Activated CD8-positive, alpha-beta memory T cell treated with anti-CD3 and anti-CD28 coated beads for 1 hour (primary cell): ENCODE measurements around the gene TSEN2.
A peak's percentile ranks its signal among the peaks of the same experiment; 100 is the strongest.
"Not testable (repeated sequence)": the region's sequence is repeated elsewhere in the genome, so short reads cannot be mapped to it uniquely, and the experiment has no call there.

Experiments
- DNase-seq, 2 donors: peaks; one replicate each; pipeline ENCODE4 v3.0.0-alpha.2; 2020; ENCODE audit warnings: low read depth in 1 of 2; ENCODE audit errors: extremely low read depth in 1 of 2

The TSEN2 gene

DNA sequence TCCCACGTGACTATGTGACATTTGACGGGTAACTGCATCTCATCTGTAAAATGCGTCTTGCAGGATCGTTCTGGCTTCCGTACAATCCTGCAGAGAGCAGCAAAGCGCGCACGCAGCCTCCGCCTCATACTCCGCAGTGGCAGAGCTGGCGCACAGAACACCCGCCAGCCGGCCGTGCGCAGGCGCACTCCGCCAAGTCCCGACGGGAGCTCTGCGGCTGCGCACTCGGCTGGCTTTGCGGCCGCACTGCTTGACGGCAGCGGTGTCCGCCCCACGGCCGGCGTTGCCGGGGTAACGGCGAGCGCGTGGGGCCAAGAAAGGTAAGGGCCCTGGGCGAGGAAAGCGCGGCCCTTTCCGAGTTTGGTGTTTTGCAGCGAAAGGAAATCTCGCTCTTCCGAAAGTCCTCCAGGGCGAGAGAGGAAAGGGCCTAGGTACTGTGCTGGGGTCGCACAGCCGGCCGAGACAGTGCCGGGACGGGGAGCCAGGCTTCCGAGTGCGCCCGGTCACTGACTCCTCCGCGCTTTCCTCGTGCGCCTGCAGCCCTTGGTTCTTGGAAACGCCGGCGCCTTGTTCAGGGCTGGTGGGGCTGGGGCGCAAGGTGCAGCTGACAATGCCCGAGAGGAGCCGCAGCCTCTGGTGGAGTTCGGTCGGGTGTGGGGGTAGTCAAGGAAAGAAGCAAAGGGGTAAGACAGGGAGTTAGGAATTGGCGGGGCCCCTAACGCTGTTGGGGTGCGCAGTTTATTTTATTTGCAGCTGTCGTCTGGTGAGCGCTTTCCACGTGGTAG, at the start of gene TSEN2:
TSS of gene TSEN2 (plus strand) at position 283 of the 785 bp plus-strand sequence. CDS start 5,321 bp downstream, outside the sequence.
- DNase-seq: peak; percentile 87 to 96

DNA sequence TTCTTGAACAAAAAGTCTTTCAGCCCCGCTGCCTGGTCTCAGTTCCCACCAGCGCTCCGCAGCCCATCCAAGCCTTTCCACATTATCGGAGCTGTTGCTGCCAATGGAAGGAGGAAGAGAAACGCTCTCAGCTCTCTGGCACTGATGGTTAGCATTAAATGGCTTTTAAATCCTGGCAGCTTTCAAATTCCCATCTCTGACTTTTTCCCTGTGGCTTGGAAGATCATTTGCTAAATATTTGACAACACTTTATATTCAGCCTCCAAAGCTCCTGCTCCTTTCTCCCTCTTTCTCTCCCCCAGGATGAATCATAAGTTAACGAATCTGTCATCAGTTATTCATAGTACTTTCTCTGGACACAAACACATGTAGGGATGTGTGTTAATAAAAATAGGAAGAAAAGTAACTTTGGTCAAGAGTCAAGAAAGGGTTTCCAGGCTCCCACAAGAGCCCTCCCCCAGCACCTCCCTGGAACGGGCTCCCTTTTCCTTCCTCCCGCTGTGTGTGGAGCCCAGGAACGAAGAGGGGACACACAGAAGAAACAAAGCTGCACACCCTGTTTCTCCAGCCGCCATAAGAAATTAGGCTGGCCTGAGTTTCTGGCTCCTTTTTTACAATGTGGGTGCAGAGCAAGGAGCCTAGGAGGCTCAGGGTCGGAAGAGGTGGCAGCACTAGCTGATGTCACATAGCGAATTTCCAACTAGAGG, 47.6 kb upstream of the TSEN2 start:
- DNase-seq: no peak

DNA sequence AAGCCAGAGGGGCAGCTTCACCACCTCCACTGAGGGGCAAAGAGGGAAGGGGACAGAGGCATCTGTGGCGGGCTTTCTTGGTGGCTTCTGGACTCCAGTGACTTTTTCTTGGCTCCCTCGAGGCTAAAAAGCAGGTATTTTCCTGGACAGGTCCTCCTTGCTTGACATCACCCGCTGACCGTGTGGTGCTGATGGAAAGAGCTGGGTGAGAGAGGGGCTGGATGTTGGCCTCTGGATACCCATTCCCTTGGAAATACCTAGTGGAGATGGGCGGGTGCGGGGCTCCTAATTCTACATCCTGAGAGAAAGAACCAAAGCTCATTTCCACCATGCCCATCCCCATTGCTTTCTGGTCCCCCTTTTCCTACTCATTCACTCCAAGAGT, 47.1 kb upstream of the TSEN2 start:
- no peak for DNase-seq

DNA sequence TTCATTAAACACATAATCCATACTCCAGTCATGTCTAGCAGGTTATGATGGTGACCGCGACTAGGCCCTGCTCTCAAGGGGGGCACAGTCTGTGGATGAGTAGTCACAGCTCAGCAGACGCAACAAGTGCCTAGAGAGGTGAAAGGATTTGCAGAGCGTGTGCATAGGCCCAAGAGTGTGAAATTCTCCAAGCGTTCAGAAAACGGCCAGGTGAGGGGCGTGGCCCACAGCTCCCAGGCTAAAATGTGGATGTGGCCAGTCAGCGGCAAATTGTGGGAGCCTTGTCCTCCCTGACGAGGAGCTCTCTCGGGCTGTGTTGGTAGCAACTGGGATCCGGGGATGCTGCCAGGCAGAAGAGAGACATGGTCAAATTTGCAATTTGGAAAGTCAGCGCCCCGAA, 46.4 kb upstream of the TSEN2 start:
- no peak for DNase-seq

DNA sequence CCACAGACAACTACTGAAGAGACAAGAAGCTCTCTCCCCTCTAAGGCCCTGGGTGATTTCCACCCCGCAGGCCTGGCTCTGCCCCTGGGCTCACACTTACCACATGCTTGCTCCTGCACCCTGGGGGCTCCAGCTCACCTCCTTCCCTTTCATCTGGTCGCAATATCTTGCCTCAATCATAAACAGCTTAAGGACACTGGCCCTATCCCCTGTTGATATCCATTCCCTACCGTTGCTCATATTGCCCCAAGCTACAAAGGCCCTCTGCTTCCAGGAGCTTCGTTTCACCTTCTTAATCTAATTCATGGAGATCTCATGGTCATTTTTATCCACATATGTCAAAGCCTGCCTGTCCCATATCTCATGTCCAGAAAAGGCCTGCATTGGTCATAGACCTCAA, 46.0 kb upstream of the TSEN2 start:
- no peak for DNase-seq

DNA sequence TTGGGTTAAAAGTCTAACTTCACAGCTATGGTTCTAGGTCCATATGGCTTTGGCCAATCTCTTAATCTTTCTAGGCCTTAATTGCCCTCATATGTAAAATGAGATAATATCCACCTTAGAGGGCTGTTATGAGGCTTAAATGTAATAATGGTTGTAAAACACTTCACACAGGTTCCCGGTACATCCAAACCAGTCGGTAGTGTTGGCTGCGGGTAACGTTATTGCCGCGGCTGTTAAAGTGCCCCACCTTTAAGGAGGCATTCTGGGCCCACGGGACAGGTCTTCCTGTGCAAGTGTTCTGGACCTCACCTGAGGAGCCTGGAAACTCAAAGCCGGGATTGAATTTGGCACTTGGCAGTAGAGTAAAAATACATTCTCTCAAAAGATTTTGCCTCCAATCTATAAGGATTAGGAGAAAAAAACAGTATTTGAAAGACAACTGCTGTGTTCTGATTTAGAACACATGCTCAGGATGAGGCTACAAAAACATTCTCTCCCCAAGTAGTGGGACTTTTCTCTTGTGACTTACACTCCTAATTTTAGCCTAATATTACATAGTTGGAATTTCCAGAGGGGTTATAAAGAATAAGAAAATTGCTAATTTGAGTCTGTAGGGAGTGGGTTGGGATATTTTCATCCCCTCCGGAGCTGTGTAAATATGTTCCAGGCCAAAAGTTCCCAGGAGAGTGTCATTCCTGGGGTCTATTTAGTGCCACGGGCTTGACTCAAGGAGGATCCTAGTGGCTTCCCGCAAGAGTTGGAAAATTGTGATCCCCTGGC, 44.9 kb upstream of the TSEN2 start:
- no peak for DNase-seq

DNA sequence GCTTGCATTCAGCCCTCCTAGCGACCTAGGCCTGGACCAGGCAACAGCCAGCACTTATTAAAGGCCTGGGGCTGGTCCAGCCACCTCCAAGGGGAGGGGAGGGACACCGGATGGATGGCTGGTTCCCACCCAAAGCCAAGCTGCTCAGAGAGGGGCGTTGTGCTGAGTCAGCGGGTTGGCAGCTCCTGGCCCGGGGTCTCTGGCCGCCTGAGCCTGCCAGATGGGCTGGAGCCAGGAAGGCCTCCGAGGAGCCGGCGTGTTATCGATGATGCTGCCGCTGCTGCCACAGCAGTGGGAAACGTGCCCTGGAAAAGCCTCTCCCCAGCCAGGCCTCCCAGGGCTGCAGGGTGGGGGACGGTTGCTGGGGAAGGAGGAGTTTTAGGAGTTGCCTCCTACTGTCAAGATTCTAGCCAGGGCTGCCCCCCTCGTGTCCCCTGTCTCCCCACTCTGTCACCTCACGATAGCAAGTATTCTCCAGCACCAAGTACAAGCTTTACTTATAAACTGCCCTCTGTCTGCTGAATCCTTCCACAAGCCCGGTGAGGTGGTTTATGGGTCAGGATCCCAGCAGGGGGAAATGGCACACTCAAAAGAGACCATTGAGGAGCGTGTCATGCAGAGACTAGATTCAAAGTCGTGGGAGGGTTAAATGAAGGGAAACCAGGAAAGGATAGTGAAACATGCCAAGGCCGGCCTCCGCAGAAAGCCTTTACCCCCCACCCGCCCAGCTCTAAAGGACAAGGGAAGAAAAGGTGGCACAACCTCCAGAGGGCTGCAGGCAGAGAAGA, 43.2 kb upstream of the TSEN2 start:
- no peak for DNase-seq

DNA sequence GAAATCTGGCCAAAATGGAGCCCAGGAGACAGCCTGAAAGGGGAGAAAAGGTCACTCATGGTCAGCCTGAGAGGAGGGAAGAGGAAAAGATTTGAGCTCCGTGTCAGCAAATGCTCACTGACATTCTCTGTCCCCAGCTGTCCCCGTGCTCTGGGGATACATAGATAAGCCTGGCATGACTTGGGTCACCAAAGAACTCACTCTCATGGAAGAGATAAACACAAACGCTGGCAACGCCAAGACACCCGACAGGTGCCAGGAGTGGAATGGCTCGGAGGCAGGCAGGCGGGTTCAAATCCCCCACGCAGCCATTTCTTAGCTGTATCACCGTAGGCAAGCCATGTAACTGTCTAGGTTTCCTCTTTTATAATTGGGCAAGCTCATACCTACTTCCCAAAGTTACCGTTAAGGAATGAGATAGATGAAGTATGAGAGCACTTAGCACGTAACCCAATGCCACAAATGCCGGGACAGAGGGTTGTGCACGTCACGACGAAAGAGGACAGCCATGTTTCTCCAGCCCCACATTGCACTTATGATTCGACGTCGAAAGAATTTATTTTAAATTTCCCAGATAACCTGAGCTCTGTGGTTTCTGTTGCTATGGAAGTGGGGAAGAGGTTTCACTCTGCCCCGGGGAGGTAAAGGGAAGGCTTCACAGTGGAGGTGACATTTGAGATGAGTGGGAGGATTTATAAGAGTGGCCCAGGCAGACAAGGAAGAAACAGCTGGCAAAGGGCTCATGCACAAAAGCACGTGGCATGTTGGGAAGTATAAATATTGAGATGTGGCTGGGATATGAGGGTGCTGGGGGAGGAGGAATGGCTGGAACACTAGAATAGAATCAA, 41.4 kb upstream of the TSEN2 start:
- no peak for DNase-seq

DNA sequence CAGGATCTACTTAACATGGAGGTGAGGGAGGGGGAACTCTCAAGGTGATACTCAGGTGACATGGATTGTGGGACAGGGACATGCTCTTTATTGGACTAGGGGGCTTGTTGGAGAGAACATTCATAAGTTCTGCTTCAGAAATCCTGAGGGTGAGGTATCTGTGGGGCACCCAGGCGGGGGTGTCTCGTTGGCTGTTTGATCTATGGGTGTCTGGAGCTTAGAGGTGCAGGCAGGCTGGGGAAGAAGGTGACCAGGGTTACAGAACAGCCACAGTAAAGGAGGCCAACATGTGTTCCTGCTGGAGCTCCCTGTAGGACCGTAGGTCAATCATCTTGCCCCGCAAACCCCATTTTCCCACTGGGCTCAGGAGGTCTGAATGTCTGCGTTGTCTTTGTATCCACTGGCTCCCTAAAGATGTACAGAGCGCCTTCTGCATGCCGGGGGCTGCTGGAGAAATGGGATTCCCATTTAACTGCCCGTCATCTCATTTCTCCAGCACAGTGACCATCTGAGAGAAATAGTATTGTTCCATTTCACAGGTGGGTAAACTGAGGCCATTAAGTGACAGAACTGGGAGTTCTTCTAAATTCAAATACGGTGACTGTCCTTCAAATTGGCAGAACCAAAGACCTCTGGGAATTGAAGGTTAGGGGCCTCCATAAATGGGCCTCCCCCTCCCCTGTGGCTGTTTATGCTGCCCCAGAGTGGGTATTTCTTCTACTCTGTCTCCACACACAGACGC, 40.3 kb upstream of the TSEN2 start:
- DNase-seq: no peak

DNA sequence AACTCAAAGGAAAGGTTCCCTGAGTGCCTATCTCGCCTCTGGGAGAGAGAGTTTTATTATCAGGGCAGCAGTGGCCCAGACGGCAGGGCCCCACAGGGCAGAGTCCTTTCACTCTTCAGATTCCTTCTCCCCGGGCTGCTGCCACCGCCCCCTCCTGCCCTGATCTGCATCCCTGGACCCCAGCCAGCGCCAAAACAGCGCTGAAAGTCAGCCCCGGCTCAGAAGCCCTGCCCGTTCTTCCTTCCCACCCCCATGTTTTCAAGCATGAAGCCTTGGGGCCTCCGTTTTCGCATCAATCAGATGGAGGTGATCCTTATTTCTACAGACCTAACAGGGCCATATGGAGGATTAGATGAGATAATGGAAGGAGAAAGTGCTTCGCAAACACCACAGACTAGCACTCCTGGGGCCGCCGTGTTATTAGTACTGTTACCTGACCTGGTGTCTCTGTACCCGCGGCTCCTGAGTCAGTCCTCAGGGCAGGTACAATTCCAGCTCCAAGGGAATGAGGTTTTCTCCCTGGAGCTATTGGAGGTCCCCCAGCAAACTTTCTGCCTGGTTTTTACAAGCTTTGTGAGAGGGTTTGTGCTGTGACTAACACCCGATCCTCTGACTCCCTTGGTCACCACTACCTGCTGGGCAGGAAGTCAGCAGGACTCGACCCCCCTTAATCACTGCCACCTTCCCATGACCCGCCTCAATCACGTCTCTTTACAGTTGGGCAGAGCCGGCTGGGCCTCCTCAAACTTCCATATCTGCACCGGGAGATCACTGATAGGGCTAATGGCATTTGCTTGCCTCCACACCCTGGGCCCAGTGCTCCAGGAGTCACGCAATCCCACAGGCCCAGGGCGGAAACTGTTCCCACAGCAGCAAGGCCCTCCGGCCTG, 39.5 kb upstream of the TSEN2 start:
- DNase-seq: no peak

DNA sequence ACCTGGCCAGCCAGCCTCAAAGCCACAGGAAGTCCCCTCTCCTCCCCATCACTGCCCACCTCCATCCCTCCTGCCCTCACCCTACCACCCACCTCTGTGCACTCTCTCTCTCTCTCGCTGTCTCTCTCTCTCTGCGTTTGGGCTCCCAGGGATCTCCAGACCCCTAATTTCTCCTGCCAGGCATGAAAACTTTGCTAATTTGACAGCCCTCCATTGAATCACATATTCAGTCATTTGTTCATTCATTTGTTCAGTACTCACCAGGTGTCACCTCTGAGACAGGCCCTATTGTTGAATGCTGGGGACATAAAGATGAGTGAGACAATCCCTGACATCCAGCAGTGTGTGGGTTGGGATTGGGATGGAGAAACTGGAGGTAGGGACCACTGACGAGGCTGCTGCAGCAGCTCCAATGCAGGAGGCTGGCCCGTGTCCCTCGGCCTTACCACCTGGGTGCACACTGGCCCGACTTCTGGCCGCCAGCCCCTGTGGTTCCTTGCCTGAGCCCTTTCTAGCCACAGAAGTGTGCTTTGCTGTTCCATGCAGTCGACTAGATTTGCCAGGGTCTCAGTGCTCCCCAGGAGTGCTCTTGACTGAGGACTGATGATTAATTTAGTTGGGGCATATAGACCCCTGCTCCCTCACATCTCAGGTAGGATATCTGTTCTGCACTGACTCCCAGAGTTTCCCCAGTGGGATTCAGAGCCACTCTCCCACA, 38.6 kb upstream of the TSEN2 start:
- DNase-seq: no peak

DNA sequence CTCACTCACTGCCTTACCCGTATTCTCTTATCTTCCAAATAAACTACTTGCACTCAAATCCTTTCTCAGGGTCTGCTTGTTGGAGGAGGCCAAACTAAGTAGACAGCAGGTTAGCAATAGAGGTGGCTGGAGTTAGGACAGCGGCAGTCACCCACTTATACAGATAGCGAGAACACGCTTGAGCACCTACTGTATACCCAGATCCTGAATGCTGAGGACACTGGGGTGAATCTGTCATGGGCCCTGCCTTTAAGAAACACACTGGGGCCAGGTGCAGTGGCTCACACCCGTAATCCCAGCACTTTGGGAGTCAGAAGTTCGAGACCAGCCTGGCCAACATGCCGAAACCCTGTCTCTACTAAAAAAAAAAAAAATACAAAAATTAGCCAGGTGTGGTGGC, 38.0 kb upstream of the TSEN2 start:
- no peak for DNase-seq

DNA sequence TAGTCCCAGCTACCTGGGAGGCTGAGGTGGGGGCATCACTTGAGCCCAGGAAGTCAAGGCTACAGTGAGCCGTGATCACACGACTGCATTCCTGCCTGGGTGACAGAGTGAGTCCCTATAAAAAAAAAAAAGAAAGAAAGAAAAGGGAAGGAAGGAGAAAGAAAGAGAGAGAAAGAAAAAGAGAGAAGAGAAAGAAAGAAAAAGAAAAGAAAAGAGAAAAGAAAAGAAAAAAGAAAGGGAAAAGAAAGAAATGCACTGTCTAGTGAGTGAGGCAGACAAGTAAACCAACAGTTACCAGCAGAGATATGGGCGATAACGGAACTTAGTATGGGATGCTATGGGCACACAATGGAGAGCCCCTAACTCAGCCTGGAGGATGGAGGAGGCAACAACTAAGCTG, 37.2 kb upstream of the TSEN2 start:
- DNase-seq: no peak

DNA sequence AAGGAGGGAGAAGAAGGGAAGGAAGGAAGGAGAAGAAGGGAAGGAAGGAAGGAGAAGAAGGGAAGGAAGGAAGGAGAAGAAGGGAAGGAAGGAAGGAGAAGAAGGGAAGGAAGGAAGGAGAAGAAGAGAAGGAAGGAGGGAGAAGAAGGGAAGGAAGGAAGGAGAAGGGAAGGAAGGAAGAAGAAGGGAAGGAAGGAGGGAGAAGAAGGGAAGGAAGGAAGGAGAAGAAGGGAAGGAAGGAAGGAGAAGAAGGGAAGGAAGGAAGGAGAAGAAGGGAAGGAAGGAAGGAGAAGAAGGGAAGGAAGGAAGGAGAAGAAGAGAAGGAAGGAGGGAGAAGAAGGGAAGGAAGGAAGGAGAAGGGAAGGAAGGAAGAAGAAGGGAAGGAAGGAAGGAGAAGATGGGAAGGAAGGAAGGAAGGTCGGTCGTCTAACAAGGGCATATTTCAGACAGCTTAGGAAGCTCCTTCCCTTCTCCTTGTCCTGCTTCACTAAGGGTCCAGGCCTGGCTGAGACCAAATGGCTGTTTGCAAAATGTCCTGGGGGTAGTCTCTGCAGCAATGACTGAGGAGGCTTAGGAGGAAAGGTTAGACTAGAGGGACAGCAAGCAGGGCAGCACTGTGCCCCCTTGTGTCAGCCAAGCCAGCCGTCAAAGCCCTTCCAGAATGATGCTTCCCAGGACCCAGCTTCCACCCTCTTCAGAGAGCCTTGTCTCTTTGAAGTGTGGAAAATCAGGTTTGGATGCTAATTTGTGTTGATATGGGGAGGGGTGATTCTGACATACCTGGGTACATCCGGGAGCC, 35.7 kb upstream of the TSEN2 start:
- DNase-seq: not testable (repeated sequence)

DNA sequence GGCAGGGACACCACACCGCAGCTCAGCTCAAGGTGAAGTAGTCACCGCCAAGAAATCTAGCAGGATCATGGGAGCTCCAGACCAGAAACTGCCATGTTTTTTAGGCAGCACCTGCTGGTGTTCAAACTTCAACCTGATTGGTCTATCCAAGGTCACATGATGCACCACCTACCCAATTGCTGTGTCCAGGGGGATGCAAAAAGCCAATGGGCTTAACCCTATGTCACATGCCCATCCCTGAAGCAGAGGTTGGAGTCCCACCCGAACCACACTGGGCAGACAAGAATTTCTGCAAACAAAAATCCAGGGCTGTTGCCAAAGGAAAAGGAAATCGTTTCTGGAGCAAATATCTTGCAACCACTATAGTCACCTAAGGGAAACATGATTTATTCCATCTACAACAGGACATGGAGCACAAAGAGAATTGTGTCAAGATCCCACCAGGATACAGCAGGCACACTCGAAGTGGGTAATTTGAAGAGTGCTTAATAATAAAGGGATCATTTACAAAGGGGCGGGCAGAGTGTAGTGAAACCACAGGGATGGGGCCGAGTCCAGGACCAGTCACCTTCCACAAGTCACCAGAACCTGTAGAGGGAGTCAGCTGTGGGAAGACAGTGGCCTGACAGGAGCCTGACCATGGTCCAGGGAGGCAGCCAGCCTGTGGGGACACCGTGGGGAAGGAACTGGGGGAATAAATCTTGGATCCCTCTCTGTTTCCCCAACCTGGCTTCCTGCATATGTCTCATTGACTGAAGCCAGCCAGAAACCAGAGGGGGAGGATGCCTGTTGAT, 34.2 kb upstream of the TSEN2 start:
- no peak for DNase-seq

DNA sequence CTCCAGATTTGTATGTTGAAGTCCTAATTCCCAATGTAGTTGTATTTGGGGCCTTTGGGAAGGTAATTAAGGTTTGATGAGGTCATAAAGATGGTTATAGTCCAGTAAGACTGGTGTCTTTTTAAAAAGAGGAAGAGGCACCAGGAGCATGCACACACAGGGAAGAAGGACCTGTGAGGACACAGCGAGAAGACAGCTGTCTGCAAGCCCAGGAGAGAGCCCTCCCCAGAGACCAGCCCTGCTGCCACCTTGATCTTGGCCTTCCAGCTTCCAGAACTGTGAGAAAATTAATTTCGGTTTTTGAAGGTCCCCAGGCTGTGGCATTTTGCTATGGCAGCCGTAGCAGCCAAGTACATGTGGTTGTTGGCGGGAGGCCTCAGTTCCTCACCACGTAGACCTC, 32.8 kb upstream of the TSEN2 start:
- DNase-seq: no peak
